GM18505 (cell line): Measurements from ENCODE around the gene HKDC1.
"Not testable (repeated sequence)": the region's sequence is repeated elsewhere in the genome, so short reads cannot be mapped to it uniquely, and the experiment has no call there.

Experiments used
- ATAC-seq: cut with Tn5 transposase; IDR thresholded peaks from one replicate; pipeline ENCODE4 v1.9.1; 2021; ENCODE audit not compliant: unreplicated experiment
- POLR2A ChIP-seq: IDR thresholded peaks from 4 replicates; pipeline ENCODE4 v1.6.1; 2011; ENCODE audit warnings: borderline replicate concordance; ENCODE audit not compliant: insufficient read depth, insufficient read length; ENCODE audit errors: extremely low read depth

Gene HKDC1

GRCh38 chr10:69239816-69240434 lies 19.8 kb downstream of the HKDC1 start:
- TF ChIP-seq POLR2A: no peak
- ATAC-seq: no peak

- TF ChIP-seq POLR2A: no peak
- ATAC-seq: no peak
Measured at GRCh38 chr10:69240455-69240854, 20.3 kb downstream of the HKDC1 start.

- no peak for ATAC-seq
- no peak for TF ChIP-seq POLR2A
Measured at GRCh38 chr10:69241575-69241974, 21.4 kb downstream of the HKDC1 start.

GRCh38 chr10:69242040-69242851 lies 22.1 kb downstream of the HKDC1 start:
- TF ChIP-seq POLR2A: no peak
- ATAC-seq: no peak

GRCh38 chr10:69242852-69243212 lies 22.7 kb downstream of the HKDC1 start:
- ATAC-seq: no peak
- no peak for TF ChIP-seq POLR2A

- no peak for TF ChIP-seq POLR2A
Measured at GRCh38 chr10:69243817-69244216, 23.7 kb downstream of the HKDC1 start.

GRCh38 chr10:69246036-69246435 lies 25.9 kb downstream of the HKDC1 start:
- no peak for ATAC-seq

More at GRCh38 chr10:69243817-69244216, 23.7 kb downstream of the HKDC1 start:
- ATAC-seq: no peak

GRCh38 chr10:69246581-69247312 lies 26.6 kb downstream of the HKDC1 start:
- no peak for TF ChIP-seq POLR2A
- no peak for ATAC-seq

More at GRCh38 chr10:69246036-69246435, 25.9 kb downstream of the HKDC1 start:
- TF ChIP-seq POLR2A: no peak

- TF ChIP-seq POLR2A: no peak
- ATAC-seq: no peak
Measured at GRCh38 chr10:69247313-69247710, 27.2 kb downstream of the HKDC1 start.

- ATAC-seq: no peak
- TF ChIP-seq POLR2A: no peak
Measured at GRCh38 chr10:69248117-69248730, 28.1 kb downstream of the HKDC1 start.

- no peak for TF ChIP-seq POLR2A
- ATAC-seq: no peak
Measured at GRCh38 chr10:69250041-69250440, 29.9 kb downstream of the HKDC1 start.

GRCh38 chr10:69251417-69251816 lies 31.3 kb downstream of the HKDC1 start:
- not testable (repeated sequence) for ATAC-seq

GRCh38 chr10:69253171-69253570 lies 33.0 kb downstream of the HKDC1 start:
- no peak for ATAC-seq
- TF ChIP-seq POLR2A: no peak
